Ishikawa (cell line): ENCODE measurements around the gene MBNL3.

ENCODE experiments used
- CEBPB ChIP-seq: IDR thresholded peaks from 2 replicates; pipeline ENCODE4 v1.6.1; 2012
- CREB1 ChIP-seq: IDR thresholded peaks from 2 replicates; pipeline ENCODE4 v1.6.1; 2012; ENCODE audit warnings: low read depth
- EGR1 ChIP-seq: IDR thresholded peaks from 2 replicates; pipeline ENCODE4 v1.6.1; 2012
- EP300 ChIP-seq: IDR thresholded peaks from 2 replicates; pipeline ENCODE4 v1.6.1; 2012; ENCODE audit warnings: borderline replicate concordance
- FOXM1 ChIP-seq: IDR thresholded peaks from 2 replicates; pipeline ENCODE4 v1.6.1; 2012; ENCODE audit warnings: low read depth, borderline replicate concordance
- MAX ChIP-seq: IDR thresholded peaks from 2 replicates; pipeline ENCODE4 v1.6.1; 2012
- NFIC ChIP-seq: IDR thresholded peaks from 2 replicates; pipeline ENCODE4 v1.6.1; 2012
- RAD21 ChIP-seq: IDR thresholded peaks from 2 replicates; pipeline ENCODE4 v1.6.1; 2012; ENCODE audit warnings: low read depth
- REST ChIP-seq: IDR thresholded peaks from 2 replicates; pipeline ENCODE4 v1.6.1; 2012; ENCODE audit warnings: low read depth, mild to moderate bottlenecking
- TAF1 ChIP-seq: IDR thresholded peaks from 2 replicates; pipeline ENCODE4 v1.6.1; 2012; ENCODE audit warnings: low read depth, mild to moderate bottlenecking
- TCF12 ChIP-seq: IDR thresholded peaks from 2 replicates; pipeline ENCODE4 v1.6.1; 2012; ENCODE audit warnings: low read depth
- TEAD4 ChIP-seq: IDR thresholded peaks from 2 replicates; pipeline ENCODE4 v1.6.1; 2012
- USF1 ChIP-seq: IDR thresholded peaks from 2 replicates; pipeline ENCODE4 v1.6.1; 2012
- YY1 ChIP-seq: IDR thresholded peaks from 2 replicates; pipeline ENCODE4 v1.6.1; 2012; ENCODE audit warnings: low read depth
- ZBTB7A ChIP-seq: IDR thresholded peaks from 2 replicates; pipeline ENCODE4 v1.6.1; 2012; ENCODE audit warnings: low read depth

The MBNL3 gene

GRCh38 chrX:132382068-132382467 is 106.8 kb downstream of the MBNL3 start:
- no peak for TF ChIP-seq ZBTB7A
- TF ChIP-seq USF1 = no peak
- TF ChIP-seq CEBPB = no peak

- TF ChIP-seq CEBPB (no peak), CREB1 (no peak), ZBTB7A (no peak), TAF1 (no peak), EP300 (no peak), TEAD4 (no peak), RAD21 (no peak), NFIC (no peak), REST (no peak), EGR1 (no peak), TCF12 (no peak), FOXM1 (no peak)
Observed at GRCh38 chrX:132378281-132378680, 110.6 kb downstream of the MBNL3 start.

GRCh38 chrX:132375941-132376340 is 112.9 kb downstream of the MBNL3 start:
- no peak for TF ChIP-seq TEAD4
- no peak for TF ChIP-seq RAD21
- no peak for TF ChIP-seq NFIC
- TF ChIP-seq MAX = no peak
- TF ChIP-seq REST = no peak
- no peak for TF ChIP-seq EP300
- no peak for TF ChIP-seq CREB1
- no peak for TF ChIP-seq EGR1
- TF ChIP-seq CEBPB = no peak
- no peak for TF ChIP-seq YY1

GRCh38 chrX:132373610-132374009 is 115.2 kb downstream of the MBNL3 start:
- TF ChIP-seq ZBTB7A = no peak
- TF ChIP-seq REST = no peak
- no peak for TF ChIP-seq MAX
- TF ChIP-seq EGR1 = no peak
- TF ChIP-seq TEAD4 = no peak
- no peak for TF ChIP-seq NFIC

- TF ChIP-seq REST (no peak), USF1 (no peak), EGR1 (no peak), ZBTB7A (no peak), YY1 (no peak), CEBPB (no peak), TCF12 (no peak), TEAD4 (no peak), EP300 (no peak), TAF1 (no peak)
Observed at GRCh38 chrX:132369617-132370326, 119.1 kb downstream of the MBNL3 start.
